SW480 (cell line): Measurements from ENCODE around the gene PPM1G.
"Not testable (repeated sequence)": the region's sequence is repeated elsewhere in the genome, so short reads cannot be mapped to it uniquely, and the experiment has no call there.

Source experiments
- DNase-seq: peaks from one replicate; pipeline ENCODE4 v3.0.0-alpha.2; 2016; ENCODE audit warnings: low spot score

PPM1G gene

GRCh38 chr2:27375513-27376099, 33.8 kb downstream of the PPM1G start:
- DNase-seq = no peak

DNA sequence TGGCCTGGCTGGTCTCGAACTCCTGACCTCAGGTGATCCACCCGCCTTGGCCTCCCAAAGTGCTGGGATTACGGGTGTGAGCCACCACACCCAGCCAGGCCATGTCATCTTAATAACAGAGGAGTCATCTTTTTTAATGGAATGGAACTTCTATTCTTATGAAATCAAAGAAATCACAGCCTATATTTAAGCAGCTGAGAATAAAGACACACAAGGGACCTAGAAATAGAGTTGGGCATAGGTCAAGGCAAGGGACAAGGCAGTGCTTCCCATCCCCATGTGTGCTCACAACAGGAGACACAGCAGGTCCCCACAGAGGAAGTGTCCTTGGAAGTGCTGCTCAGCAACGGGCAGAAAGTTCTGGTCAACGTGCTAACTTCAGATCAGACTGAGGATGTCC, 35.8 kb downstream of the PPM1G start:
- no peak for DNase-seq

DNA sequence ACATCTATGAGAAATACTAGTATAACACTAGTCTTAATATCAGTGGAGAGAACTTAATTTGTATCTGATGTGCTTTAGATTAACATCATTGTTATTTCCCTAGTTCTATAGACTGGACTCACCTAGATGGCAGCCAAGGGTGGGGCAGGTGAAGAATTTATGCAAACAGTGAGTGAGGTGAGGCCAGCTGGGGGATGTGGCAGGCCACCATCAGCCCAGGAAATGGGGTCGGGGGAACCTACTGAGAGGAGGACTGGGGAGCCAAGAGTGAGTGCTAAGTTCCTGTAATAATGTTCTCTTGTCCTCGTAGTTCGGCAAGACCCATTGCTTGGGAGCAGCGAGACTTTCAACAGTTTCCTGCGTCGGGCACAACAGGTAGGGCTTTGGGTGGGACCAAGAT, 36.5 kb downstream of the PPM1G start:
- no peak for DNase-seq

GRCh38 chr2:27370816-27371620, 38.4 kb downstream of the PPM1G start:
- peak; percentile 54 for DNase-seq

- peak; percentile 99 for DNase-seq
Observed at GRCh38 chr2:27370026-27370815, 39.2 kb downstream of the PPM1G start, which contains the start of the genes EIF2B4 and SNX17. Gene EIF2B4, minus strand, starts transcription at chr2:27370338. Its CDS starts 24 bp downstream, at chr2:27370314. Gene SNX17, plus strand, starts transcription at chr2:27370616. Its CDS starts 128 bp downstream, at chr2:27370744.

DNA sequence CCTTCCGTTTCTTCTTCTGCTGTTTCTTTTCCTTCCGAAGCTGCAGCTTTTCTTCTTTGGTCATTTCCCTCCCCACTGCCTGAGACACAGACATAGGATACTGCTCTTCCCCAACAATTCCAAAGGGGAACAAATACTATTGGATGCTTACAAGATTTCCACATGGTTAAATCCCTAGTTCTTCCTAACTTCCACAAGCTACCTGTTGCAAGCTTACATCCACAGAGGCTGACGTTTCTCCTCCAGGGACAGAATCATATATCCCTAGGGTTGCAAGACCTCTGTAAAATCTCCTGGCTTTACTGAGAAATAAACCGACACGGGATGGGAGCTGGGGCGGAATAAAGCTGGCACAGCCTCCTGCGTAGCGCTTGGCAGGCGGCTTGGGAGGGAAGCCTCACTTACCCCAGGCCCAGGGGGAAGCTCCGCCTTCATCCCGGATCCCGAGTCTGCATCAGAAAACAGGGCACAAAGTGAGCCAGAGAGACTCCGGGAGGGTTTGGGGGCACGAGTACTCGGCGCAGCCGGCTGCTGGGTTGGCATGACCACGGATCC, 39.8 kb downstream of the PPM1G start:
- DNase-seq = peak; percentile 53

DNA sequence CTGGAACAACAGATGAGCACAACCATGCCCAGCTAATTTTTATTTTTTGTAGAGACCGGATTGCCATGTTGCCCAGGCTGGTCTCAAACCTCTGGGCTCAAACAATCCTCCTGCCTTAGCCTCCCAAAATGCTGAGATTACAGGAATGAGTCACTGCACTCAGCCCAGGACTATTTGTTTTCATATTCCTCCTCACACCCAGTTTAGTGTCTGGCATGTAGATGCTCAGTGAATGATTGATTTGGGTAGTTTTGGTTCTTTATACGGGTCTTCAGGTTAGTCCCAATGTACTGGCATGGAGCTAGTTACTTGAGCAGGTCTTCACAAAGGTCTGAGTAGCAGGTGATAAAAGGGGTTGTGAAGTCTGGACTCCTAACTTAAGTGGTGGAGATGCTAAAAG, 45.5 kb downstream of the PPM1G start:
- DNase-seq = no peak

DNA sequence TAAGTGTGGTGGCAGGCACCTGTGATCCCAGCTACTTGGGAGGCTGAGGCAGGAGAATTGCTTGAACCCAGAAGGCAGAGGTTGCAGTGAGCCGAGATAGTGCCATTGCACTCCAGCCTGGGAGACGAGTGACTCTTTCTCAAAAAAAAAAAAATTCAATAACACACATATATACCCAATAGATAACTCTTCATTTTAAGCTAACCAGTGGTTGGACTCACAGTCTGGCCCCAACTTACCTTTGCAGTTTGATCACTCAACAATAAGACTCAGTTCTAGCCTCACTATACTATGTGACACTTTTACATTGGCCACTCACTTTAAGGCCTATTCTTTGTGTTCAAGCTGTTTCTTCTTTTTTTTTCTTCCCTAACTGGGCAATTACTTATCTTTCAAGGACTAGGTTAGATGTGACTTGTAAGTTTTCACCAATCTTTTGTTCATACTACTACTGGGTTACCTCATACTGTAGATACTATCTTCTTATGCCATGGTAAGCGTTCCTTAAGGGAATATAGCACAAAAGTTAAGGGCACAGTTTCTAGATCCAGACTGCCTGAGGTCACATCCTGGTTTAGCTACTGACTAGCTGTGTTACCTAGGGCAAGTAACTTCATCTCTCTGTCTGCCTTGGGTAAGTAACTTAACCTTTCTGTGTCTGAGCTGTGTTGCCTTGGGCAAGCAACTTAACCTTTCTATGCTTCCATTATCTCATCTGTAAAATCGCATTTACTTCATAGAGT, 46.5 kb downstream of the PPM1G start:
- no peak for DNase-seq

GRCh38 chr2:27356382-27357181, 52.8 kb downstream of the PPM1G start, which contains the start of gene GTF3C2:
Gene GTF3C2, minus strand, starts transcription at chr2:27356764. Its CDS starts 13,210 bp downstream, at chr2:27343554.
- peak; percentile 99 for DNase-seq

- peak; percentile 75 for DNase-seq
Observed at GRCh38 chr2:27356056-27356381, 53.4 kb downstream of the PPM1G start.

GRCh38 chr2:27354597-27354927, 54.8 kb downstream of the PPM1G start:
- no peak for DNase-seq

- DNase-seq = peak; percentile 41
Observed at GRCh38 chr2:27353762-27354596, 55.4 kb downstream of the PPM1G start.

DNA sequence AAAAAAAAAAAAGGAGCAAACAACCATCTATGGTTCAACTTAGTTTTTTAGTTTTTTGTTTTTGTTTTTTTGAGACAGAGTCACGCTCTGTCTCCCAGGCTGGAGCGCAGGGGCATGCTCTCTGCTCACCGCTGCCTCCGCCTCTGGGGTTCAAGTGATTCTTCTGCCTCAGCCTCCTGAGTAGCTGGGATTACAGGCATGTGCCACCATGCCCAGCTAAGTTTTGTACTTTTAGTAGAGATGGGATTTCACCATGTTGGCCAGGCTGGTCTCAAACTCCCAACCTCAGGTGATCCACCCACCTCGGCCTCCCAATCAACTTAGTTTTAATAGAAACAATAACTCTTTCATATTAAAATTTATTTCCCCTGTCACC, 56.0 kb downstream of the PPM1G start:
- not testable (repeated sequence) for DNase-seq

DNA sequence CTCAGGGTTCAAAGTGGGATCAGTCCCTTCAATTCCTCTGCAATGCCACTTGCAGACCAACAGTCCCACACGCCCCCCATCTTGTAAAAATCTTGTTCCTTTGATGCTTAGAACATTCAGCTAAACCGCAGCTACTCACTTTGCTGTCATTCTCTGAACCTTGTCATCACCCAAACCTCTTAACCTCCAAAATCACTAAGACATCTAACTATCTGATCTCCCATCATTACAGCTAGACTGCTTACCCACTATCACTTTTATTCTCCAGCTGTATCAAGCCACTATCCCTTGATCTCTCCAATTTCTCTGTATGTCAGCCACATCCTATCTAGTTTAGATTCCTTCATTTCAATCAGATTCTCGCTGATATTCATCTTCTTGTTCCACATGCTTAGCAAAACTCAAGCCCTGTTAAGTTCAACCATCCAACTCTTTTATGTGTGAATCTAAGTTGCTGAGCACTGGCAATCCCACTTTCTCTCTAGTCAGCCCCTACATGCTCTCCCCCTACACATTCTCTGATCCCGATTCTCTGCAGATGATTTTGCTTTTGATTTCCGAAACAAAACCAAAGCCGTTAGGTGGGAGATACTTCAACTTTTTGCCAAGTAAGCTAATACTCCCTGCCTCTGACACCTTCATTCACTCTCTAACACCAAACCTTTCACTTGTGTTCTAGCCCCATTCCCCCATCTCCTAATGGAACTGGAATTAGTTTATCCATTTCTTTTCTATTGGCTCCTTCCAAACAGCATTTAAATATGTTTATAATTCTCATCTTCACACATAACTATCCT, 57.4 kb downstream of the PPM1G start:
- DNase-seq = no peak

- DNase-seq = no peak
Observed at GRCh38 chr2:27350106-27350693, 59.2 kb downstream of the PPM1G start.

DNA sequence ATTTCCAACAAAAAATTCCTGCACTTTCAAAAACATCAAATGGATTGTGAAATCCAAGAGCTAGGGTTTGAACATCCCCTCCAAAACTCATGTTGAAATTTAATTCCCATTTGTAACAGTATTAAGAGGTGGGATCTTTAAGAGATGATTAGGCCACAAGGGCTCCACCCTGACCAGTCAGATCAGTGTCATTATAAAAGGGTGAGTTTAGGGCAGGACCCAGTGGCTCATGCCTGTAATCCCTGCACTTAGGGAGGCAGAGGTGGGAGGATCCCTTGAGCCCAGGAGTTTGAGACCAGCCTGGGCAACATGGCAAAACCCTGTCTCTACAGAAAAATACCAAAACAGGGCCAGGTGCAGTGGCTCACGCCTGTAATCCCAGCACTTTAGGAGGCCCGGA, 61.8 kb downstream of the PPM1G start:
- no peak for DNase-seq

- DNase-seq = no peak
Observed at GRCh38 chr2:27336173-27336572, 73.2 kb downstream of the PPM1G start.

- DNase-seq = no peak
Observed at GRCh38 chr2:27335311-27335710, 74.1 kb downstream of the PPM1G start.
